ENCODE measurements around the gene CD52.
"Not testable (repeated sequence)": the region's sequence is repeated elsewhere in the genome, so short reads cannot be mapped to it uniquely, and the experiment has no call there.

The CD52 gene

GRCh38 chr1:26283871-26284596 is 33.7 kb upstream of the CD52 start:
- no peak for DNase-seq (ENCODE audit: extremely low read depth in 1 of 2, low read depth in 1 of 2)

GRCh38 chr1:26284597-26285347 is 33.0 kb upstream of the CD52 start:
- peak; percentile 89 to 97 for DNase-seq (ENCODE audit: extremely low read depth in 1 of 2, low read depth in 1 of 2)

GRCh38 chr1:26285366-26286063 is 32.2 kb upstream of the CD52 start:
- no peak for DNase-seq (ENCODE audit: extremely low read depth in 1 of 2, low read depth in 1 of 2)

- DNase-seq (ENCODE audit: extremely low read depth in 1 of 2, low read depth in 1 of 2) = no peak
Measured at GRCh38 chr1:26286064-26286416, 31.7 kb upstream of the CD52 start.

- DNase-seq (ENCODE audit: extremely low read depth in 1 of 2, low read depth in 1 of 2) = no peak
Measured at GRCh38 chr1:26287033-26287711, 30.6 kb upstream of the CD52 start.

- DNase-seq (ENCODE audit: extremely low read depth in 1 of 2, low read depth in 1 of 2) = no peak
Measured at GRCh38 chr1:26287811-26288210, 29.9 kb upstream of the CD52 start.

GRCh38 chr1:26288311-26288941 is 29.3 kb upstream of the CD52 start:
- no peak for DNase-seq (ENCODE audit: extremely low read depth in 1 of 2, low read depth in 1 of 2)

GRCh38 chr1:26289158-26290059 is 28.3 kb upstream of the CD52 start:
- DNase-seq (ENCODE audit: extremely low read depth in 1 of 2, low read depth in 1 of 2) = no peak

GRCh38 chr1:26290122-26290881 is 27.5 kb upstream of the CD52 start:
- no peak for DNase-seq (ENCODE audit: extremely low read depth in 1 of 2, low read depth in 1 of 2)

GRCh38 chr1:26290882-26291261 is 26.9 kb upstream of the CD52 start:
- no peak for DNase-seq (ENCODE audit: extremely low read depth in 1 of 2, low read depth in 1 of 2)

GRCh38 chr1:26291433-26291832 is 26.3 kb upstream of the CD52 start:
- no peak for DNase-seq (ENCODE audit: extremely low read depth in 1 of 2, low read depth in 1 of 2)

GRCh38 chr1:26291939-26292338 is 25.8 kb upstream of the CD52 start:
- DNase-seq (ENCODE audit: extremely low read depth in 1 of 2, low read depth in 1 of 2) = no peak

- DNase-seq (ENCODE audit: extremely low read depth in 1 of 2, low read depth in 1 of 2) = not testable (repeated sequence)
Measured at GRCh38 chr1:26292735-26293134, 25.0 kb upstream of the CD52 start.

GRCh38 chr1:26293911-26294463 is 23.8 kb upstream of the CD52 start:
- DNase-seq (ENCODE audit: extremely low read depth in 1 of 2, low read depth in 1 of 2) = no peak

GRCh38 chr1:26295194-26296138 is 22.3 kb upstream of the CD52 start:
- DNase-seq (ENCODE audit: extremely low read depth in 1 of 2, low read depth in 1 of 2) = no peak

- no peak for DNase-seq (ENCODE audit: extremely low read depth in 1 of 2, low read depth in 1 of 2)
Measured at GRCh38 chr1:26296340-26297056, 21.3 kb upstream of the CD52 start.
